HT1080 (cell line): ENCODE results near the gene KIAA2012. TPM values are rescaled to one million over a fixed set of nuclear protein-coding genes. Genes with fewer than 3 reads are reported as not detected.

Experiments used
- DNase-seq: peaks from one replicate; pipeline ENCODE4 v3.0.0-alpha.2; 2015; ENCODE audit warnings: low read depth
- total RNA-seq: library from RNA; depleted of rRNA; stranded (reverse); fragments of >200 nt; shearing (Covaris generic); gene quantifications from 2 replicates; pipeline ENCODE4 v1.2.3, GENCODE V29; 2014

The KIAA2012 gene
- total RNA-seq, 1 experiment from 2014 or later: not detected

DNA sequence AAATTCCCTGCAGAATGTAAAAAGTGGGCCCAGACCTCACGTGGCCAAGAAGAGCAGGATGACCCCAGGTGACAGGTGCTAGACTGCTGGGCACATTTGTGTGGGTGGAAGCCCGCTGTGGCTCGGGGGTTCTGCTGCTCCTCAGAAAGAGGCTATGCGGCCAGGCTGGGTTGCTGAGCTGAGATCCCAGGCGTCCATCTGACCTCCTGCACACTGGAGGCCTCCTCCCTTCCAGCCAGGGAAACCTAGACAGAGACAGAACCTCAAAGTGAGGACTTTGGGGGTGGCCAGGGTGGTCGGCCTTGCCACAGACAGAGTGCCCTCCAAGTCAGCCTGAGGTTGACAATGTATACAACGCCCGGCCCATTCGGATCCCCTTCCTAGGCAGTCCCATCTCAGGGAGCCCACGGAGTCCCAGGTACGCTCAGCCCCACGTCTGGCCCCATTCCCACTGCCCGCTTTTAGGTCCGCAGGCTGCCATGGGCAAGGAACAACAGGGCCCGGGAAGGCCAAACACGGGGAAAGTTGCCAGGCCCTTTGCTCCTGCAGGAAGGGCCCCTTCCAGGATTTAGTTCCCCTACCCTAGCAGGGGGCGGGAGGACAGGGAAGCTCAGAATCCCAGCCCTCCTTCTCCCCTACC, 75.6 kb downstream of the KIAA2012 start:
- DNase-seq: no peak

- no peak for DNase-seq
These were observed 76.2 kb downstream of the KIAA2012 start for GRCh38 chr2:202149155-202149762.

DNA sequence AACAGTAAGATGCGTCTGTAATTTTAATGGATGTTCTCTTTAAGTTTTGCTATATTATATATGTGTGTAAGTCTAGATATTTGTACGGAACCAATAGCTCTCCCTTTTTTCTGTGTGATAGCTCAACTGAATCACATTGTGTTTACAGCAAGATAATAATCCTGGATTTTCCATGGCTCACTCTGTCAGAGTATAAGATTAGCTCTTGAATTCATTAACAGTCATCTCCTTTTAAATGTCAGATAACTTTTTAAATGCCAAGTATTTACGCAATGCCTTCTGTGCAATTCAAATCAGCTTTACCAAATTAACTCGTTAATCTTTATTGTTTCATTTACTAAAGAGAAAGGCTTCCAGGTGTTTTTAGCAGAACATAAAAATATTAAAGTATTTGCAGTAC, 76.9 kb downstream of the KIAA2012 start:
- no peak for DNase-seq

- no peak for DNase-seq
These were observed 79.2 kb downstream of the KIAA2012 start for GRCh38 chr2:202152104-202152715.

GRCh38 chr2:202154613-202155012, 81.6 kb downstream of the KIAA2012 start:
- DNase-seq: no peak

GRCh38 chr2:202157211-202157990, 84.3 kb downstream of the KIAA2012 start:
- DNase-seq: no peak

GRCh38 chr2:202158796-202159195, 85.7 kb downstream of the KIAA2012 start:
- DNase-seq: no peak

- DNase-seq: peak; percentile 52
These were observed 88.2 kb downstream of the KIAA2012 start for GRCh38 chr2:202161151-202161835.

DNA sequence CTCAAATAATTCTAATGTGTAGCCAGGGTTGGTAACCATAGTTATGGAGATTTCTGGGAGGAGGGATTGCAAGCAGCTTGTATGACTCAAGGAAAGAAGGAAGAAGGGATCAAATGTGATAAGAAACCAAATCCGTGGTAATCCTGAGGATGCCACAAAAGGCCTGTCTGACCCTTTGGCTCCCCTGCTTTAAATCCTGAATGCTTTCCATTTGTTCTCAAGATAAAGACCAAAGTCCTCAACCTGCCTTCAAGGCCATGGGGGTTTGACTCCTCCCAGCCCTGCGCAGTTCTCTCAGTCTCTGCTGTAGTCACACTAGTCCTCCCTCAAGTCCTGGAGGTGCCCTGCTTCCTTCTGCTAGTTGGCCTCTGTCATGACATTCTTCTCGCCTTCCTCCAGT, 91.4 kb downstream of the KIAA2012 start:
- DNase-seq: no peak

DNA sequence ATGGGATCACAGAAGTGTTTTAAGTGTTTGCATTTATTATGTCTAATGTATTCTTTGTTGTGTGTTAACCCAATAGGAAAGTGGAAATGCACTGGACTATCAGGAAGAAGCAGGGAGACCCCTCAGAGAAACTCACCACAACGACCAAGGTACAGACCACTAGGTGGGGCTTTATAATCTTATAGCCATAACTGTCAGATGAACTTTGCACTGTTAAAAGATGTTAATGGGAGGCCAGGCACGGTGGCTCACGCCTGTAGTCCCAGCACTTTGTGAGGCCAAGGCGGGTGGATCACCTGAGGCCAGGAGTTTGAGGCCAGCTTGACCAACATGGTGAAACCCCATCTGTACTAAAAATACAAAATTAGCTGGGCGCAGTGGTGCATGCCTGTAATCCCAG, 92.2 kb downstream of the KIAA2012 start:
- DNase-seq: no peak

- no peak for DNase-seq
These were observed 92.9 kb downstream of the KIAA2012 start for GRCh38 chr2:202165945-202166344.

GRCh38 chr2:202169131-202169530, 96.1 kb downstream of the KIAA2012 start:
- no peak for DNase-seq

GRCh38 chr2:202169832-202170424, 96.9 kb downstream of the KIAA2012 start:
- peak; percentile 32 for DNase-seq

DNA sequence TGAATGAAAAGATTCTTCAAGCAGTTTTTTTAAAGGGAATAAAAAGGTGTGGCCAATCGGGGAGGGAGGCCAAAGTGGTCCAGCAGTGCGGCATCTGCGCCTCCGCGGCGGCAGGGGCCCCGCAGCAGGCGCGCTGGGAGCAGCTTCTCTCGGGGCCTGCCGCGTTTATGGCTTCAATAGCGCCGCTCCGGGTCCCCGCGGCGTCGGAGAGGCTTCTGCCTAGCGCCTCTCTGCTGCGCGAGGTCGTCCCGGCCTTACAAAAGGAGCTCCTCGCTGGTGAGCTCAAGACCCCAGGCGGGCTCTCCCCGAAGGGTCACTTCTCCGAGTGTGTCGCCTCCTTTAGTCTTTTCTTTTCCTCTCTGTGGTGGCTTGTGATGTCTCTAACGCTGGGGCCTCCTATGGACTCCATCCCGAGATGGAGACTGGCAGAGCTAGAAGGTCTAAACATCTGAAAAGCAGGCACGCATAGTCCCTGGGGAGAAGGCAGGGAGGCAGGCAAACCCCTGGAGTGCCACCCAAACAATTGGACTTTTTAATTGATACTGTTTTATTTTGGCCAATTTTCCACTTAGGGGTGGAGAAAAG, 98.3 kb downstream of the KIAA2012 start:
- DNase-seq: no peak

GRCh38 chr2:202172439-202173211, 99.6 kb downstream of the KIAA2012 start:
- no peak for DNase-seq

GRCh38 chr2:202178346-202178958, 105.4 kb downstream of the KIAA2012 start:
- DNase-seq: peak; percentile 45

- DNase-seq: no peak
These were observed 111.5 kb downstream of the KIAA2012 start for GRCh38 chr2:202184557-202184956.

DNA sequence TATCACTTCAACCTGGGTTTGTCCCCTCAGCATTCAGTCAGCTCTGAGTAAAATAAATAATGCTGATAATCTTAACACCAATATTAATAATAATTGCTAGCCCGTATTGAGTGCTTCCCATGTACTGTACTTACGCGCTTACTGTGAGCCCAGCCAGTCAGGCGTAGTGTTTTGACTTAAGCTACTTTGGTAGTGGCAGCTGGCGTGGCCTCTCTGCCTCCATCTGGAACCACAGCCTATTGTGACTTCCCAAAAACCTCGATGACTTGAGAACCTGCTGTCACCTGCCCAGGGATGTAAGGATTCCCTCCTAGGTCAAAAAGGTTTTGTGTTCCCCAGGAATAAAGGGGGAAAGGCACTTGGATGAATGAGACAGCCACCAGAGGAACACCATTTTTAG, 112.1 kb downstream of the KIAA2012 start:
- no peak for DNase-seq

- no peak for DNase-seq
These were observed 113.7 kb downstream of the KIAA2012 start for GRCh38 chr2:202186641-202187202.
